Measurements from ENCODE around the gene TBC1D22A. TPM values are rescaled to one million over a fixed set of nuclear protein-coding genes. Genes with fewer than 3 reads are reported as not detected.
"Not testable (repeated sequence)": the region's sequence is repeated elsewhere in the genome, so short reads cannot be mapped to it uniquely, and the experiment has no call there.

TBC1D22A gene
- total RNA-seq, 3 donors from 2014 or later = 35.6 to 51.9 (median 41.8) TPM

GRCh38 chr22:46781291-46781690 lies 18.8 kb downstream of the TBC1D22A start:
- Histone ChIP-seq H3K4me3 (no peak overlapping the region), H3K9me3 (no peaks in the 10 kb centered on the region), H3K36me3 (ENCODE audit: low read depth) (no peaks in the 10 kb centered on the region), H3K4me1 (ENCODE audit: low read depth) (peaks cover 11% of the 10 kb centered on the region)
- no peak for TF ChIP-seq CTCF (IDR thresholded peaks at IDR 0.05)
- no peak for ATAC-seq
- DNase-seq = peak in 1 of 3 donors; percentile 21
- intact Hi-C loops (cut with DNase I, micrococcal nuclease) = no loop called here

GRCh38 chr22:46782200-46782599 lies 19.8 kb downstream of the TBC1D22A start:
- DNase-seq; H3K4me3 ChIP-seq; H3K36me3 ChIP-seq (ENCODE audit: low read depth); H3K4me1 ChIP-seq (ENCODE audit: low read depth); intact Hi-C loops (cut with DNase I, micrococcal nuclease); H3K9me3 ChIP-seq; ATAC-seq: not testable (repeated sequence)

- no peak for DNase-seq
- no peak overlapping the region for H3K4me3 ChIP-seq
- ATAC-seq = no peak
- no peaks in the 10 kb centered on the region for H3K36me3 ChIP-seq (ENCODE audit: low read depth)
- H3K4me1 ChIP-seq (ENCODE audit: low read depth) = peaks cover 8% of the 10 kb centered on the region
- H3K9me3 ChIP-seq = no peaks in the 10 kb centered on the region
- TF ChIP-seq CTCF (IDR thresholded peaks at IDR 0.05) = no peak
- intact Hi-C loops (cut with DNase I, micrococcal nuclease) = no loop called here
Observed at GRCh38 chr22:46783721-46784120, 21.3 kb downstream of the TBC1D22A start.

- ATAC-seq (peak; percentile 36), DNase-seq (no peak)
- no peaks in the 10 kb centered on the region for H3K36me3 ChIP-seq (ENCODE audit: low read depth)
- intact Hi-C loops (cut with DNase I, micrococcal nuclease) = no loop called here
- H3K4me1 ChIP-seq (ENCODE audit: low read depth) = peaks cover 6% of the 10 kb centered on the region
- no peaks in the 10 kb centered on the region for H3K9me3 ChIP-seq
- no peak for TF ChIP-seq CTCF (IDR thresholded peaks at IDR 0.05)
- H3K4me3 ChIP-seq = no peak overlapping the region
Observed at GRCh38 chr22:46788441-46789172, 26.2 kb downstream of the TBC1D22A start.

- ATAC-seq (no peak), DNase-seq (no peak)
- no peaks in the 10 kb centered on the region for H3K9me3 ChIP-seq
- H3K4me1 ChIP-seq (ENCODE audit: low read depth) = peaks cover 6% of the 10 kb centered on the region
- intact Hi-C loops (cut with DNase I, micrococcal nuclease) = no loop called here
- no peaks in the 10 kb centered on the region for H3K36me3 ChIP-seq (ENCODE audit: low read depth)
- no peak overlapping the region for H3K4me3 ChIP-seq
- no peak for TF ChIP-seq CTCF (IDR thresholded peaks at IDR 0.05)
Observed at GRCh38 chr22:46789992-46790391, 27.5 kb downstream of the TBC1D22A start.

GRCh38 chr22:46791201-46791731 lies 28.8 kb downstream of the TBC1D22A start:
- Histone ChIP-seq H3K4me3 (no peak overlapping the region), H3K9me3 (no peaks in the 10 kb centered on the region), H3K4me1 (ENCODE audit: low read depth) (peaks cover 6% of the 10 kb centered on the region), H3K36me3 (ENCODE audit: low read depth) (no peaks in the 10 kb centered on the region)
- intact Hi-C loops (cut with DNase I, micrococcal nuclease) = no loop called here
- ATAC-seq (peak; percentile 84), DNase-seq (peak in 1 of 3 donors; percentile 59)
- TF ChIP-seq CTCF (IDR thresholded peaks at IDR 0.05) = no peak
